ENCODE data around the gene ZNF181. TPM values are rescaled to one million over a fixed set of nuclear protein-coding genes. Genes with fewer than 3 reads are reported as not detected.
"Not testable (repeated sequence)": the region's sequence is repeated elsewhere in the genome, so short reads cannot be mapped to it uniquely, and the experiment has no call there.

Gene ZNF181
- 14.4 and 20.7 TPM in 2 replicates for total RNA-seq

GRCh38 chr19:34733746-34734536 is at the start of gene ZNF181:
TSS of gene ZNF181 (plus strand) at chr19:34734243. CDS start at chr19:34735038, 795 bp downstream.
- peak; percentile 77 for DNase-seq (ENCODE audit: low read depth)

DNA sequence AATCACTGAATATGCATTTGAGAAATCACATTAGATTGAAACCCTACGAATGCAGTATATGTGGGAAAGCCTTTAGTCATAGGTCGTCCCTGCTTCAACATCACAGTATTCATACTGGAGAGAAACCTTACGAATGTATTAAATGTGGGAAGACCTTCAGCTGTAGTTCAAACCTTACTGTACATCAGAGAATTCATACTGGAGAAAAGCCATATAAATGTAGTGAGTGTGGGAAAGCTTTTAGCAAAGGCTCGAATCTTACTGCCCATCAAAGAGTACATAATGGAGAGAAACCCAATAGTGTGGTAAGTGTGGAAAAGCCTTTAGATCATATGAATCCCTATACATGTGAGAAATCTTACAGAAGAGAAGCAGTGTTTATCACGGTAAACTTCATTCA is 48.8 kb upstream of the ZNF181 start:
- DNase-seq (ENCODE audit: low read depth) = not testable (repeated sequence)

GRCh38 chr19:34686455-34686854 is 47.6 kb upstream of the ZNF181 start:
- DNase-seq (ENCODE audit: low read depth) = no peak

DNA sequence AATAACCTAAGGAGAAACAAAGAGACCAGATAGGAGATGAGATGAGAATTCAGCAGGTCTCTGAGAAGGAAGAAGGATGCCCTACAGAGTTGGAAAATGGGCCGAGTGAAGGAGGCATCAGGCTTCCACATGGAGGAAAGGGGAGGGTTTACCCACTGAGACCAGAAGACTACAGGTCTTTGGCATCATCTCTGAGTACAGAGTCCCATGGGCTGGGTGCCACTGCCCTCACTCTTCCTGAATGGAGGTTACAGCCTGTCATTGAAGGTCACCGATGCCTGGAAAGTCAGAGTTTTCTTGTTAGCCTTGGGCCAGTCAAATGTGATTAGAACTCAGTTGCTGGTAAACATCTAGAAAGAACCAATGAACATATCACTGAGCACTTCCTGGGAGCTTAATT is 46.7 kb upstream of the ZNF181 start:
- DNase-seq (ENCODE audit: low read depth) = no peak

- DNase-seq (ENCODE audit: low read depth) = no peak
These were observed 45.5 kb upstream of the ZNF181 start for GRCh38 chr19:34688592-34688991.

DNA sequence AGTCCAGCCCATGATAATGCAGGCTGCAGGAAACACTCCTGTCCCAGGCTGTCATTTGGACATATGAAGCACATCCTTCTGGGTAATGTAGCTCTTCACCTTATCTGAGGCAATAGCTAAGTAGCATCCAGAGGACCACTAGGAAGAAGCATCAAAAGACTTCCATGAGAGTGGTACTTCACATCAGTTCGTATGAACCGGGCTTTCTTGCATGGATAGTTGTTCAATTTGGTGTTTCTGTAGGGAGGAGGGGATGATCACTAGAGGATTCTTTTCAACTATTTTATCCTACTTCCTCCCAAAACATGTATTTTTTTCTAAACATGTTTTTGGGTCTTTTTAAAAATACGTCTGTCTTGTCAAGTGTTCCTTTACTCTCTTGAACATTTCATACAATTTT is 43.7 kb upstream of the ZNF181 start:
- no peak for DNase-seq (ENCODE audit: low read depth)

DNA sequence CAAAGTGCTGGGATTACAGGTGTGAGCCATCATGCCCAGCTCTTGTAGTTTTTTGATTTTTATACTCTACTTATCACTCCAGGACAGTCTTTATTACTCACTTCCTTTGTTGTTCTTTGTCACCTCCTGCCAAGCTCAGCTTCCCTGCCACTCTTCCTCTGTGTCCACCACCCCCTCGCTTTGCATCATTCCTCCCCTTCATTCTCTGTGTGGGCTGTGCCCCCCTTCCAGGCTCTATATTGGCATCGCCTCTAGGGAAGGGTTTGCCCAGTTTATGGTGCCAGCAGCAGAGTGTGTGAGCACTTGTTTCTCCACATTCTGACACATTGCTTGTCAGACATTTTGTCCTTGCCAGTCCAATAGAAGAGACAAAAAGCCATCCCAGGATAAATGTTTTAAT is 41.5 kb upstream of the ZNF181 start:
- DNase-seq (ENCODE audit: low read depth) = no peak

- DNase-seq (ENCODE audit: low read depth) = no peak
These were observed 26.4 kb upstream of the ZNF181 start for GRCh38 chr19:34707661-34708060.

- DNase-seq (ENCODE audit: low read depth) = no peak
These were observed 22.2 kb upstream of the ZNF181 start for GRCh38 chr19:34711890-34712289.

DNA sequence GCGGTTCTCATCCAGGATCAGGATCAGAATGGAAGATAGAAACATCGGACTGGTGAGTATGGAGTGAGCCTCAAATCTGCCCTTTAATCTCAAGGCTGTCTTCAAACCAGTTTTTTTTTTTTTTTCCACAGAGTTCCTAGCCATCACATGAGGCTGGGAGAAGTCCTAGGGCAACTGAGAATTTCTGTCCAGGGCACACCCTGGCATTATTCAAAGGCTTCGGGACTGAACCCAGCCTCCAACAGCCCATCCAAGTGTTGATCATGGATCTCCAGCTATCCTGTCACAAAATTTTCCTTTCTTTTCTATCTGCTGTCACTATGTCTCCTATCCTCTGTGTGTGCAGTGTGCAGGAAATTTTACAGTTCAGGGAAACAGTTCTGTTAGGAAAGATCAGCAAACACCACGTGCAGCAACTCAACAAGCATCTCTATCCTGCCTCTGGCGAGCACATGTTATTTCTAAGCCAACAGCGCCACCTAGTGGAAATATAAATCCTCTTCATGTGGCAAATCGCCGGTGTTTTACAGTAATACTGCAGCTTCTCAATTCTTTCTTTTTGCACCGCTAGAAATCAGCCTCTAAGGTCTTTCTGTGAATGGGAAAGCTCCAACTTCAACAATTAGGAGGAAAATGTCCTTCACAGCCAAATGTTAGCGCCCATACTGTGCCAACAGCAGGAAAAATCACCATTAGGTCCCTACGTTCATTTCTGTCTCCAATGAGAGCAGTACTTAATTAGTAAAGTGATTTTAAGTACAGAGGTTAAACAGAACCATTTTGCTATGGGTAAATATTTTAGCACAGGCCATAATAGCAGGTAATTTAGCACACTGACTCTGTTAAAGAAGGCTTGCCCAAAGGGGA is 21.4 kb upstream of the ZNF181 start:
- DNase-seq (ENCODE audit: low read depth) = peak; percentile 61

- no peak for DNase-seq (ENCODE audit: low read depth)
These were observed 20.8 kb upstream of the ZNF181 start for GRCh38 chr19:34713262-34713637.

- DNase-seq (ENCODE audit: low read depth) = no peak
These were observed 18.7 kb upstream of the ZNF181 start for GRCh38 chr19:34715357-34715756.

DNA sequence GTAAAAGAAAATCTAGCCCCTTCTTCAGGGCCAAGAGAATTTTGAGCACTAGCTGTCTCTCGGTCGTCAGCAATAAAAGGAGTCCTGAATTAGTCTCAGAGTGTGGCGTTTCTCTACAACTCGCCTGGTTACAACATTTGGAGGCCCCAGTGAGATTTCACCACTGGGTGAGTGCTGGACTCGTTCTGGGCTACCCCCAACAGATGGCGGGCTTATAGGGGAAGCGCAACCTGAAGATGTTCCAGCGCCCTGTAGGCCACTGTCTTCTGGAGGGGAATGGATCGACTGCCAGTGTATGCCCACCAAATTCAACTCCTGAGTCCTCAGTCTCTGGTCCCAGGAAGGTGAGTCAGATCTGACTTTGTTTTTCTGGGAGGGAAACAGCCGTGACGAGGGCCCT is 11.7 kb upstream of the ZNF181 start:
- no peak for DNase-seq (ENCODE audit: low read depth)

- DNase-seq (ENCODE audit: low read depth) = no peak
These were observed 8.6 kb upstream of the ZNF181 start for GRCh38 chr19:34725400-34725799.

GRCh38 chr19:34731019-34731829 is 2.8 kb upstream of the ZNF181 start:
- DNase-seq (ENCODE audit: low read depth) = no peak

DNA sequence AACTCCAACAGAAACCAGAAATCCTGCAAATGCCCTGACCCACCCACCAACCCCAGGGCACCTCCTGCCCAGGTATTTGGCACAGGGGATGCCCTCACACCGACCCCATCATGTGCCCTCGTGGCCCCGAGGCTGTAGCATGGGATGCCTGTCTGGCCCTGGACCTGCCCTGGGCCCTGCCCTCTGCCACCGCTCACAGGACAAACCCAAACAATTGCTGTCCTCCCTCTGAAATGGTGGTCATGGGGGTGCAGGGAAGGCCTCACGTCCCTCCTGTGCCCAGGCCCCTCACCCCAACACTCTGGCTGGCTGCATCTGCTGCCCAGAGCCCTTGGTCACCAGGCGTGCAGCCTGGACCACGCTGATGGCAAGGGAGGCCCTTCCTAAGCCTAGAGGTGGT is 2.1 kb upstream of the ZNF181 start:
- no peak for DNase-seq (ENCODE audit: low read depth)

DNA sequence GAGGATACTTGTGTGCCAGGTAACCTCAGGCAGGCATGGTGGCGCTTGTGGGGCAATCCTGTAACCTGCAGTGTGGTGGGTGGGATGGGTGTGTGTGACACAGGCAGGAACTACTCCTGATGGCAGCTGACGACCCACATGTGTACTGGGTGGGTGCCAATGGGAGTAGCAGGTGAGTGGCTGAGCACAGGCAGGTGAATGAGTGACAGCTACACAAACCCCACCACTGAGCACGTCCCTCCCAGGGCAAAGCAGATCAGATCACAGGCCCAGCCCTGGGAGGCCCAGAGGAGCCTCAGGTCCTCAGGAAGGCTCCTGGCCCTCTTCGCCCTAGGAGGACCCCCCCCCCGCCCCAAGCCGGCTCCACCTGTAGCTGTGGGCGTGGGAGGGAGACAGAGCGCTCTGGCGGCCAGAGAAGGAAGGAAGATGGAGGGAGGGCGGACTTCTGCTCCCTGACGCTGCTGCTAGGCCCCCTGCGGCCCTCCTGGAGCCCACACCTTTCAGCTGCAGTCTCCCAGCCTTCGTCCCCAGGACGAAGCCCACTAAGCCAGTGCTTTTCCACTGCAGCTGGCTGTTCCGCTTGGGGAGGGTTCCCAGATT is 1.3 kb upstream of the ZNF181 start:
- DNase-seq (ENCODE audit: low read depth) = no peak

DNA sequence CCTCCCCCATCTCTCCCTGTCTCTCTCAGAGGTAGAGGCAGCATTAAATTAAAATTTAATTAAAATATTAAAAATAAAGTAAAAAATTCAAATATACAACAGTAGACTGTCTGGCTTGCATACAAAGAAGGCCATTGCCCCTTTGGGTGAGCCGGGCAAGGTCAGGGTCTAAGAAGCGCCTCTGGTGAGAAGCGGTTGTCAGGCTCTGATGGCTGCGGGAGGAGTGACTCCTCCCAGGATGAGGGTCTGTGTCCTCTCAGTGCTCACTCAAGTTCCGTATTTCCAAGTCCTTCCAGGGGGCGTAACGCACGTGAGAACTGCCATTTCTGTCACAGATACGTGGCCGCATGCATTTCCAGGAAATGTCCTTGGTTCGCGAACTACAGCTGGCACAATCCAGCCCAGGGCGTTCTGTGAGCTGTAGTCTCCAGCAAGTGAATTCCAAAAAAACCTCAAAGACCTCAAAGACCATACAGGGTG is 737 bp upstream of the ZNF181 start:
- DNase-seq (ENCODE audit: low read depth) = no peak

- DNase-seq (ENCODE audit: low read depth) = peak; percentile 70
These were observed 577 bp downstream of the ZNF181 start for GRCh38 chr19:34734537-34735103.

DNA sequence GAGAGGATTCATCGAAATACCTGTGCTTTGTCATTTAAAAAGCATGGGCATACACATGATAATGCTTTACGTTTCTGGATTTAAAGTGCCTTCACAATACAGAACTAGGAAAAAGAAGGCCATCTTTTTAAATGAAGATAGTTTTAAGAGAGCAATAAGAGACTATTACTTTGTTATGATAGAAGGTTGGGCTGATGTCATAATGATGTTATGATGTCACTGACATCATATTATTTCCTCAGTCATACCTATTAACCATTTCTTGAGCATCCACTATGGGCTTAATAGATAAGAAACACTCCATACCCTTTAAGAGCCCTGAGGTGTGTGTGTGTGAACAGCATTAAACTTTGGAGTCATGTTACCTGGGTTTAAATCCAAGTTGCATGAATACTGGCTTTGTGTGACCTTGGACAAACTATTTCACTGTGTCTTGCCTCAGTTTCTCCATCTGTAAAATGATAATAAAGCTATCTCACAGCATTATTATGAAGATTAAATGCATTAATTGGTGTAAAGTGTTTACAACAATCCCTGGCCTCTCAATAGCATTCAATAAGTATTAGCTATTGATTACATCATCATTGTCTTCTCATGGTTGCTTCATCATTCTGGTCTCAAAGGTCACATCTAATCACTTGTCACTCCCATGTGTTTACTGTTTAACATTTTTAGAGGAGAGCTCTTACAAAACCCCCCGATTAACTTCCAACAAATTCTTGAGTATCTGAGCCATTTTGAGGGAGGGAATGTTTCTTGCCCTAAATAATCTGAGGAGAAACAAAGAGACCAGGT is 11.1 kb downstream of the ZNF181 start:
- DNase-seq (ENCODE audit: low read depth) = no peak

All from renal cortical epithelial cell (primary cell).